Right lobe of liver (tissue), 4 donors: ENCODE results near the gene GLOD5.

Experiments
- POLR2A ChIP-seq: fragments of 450-650 bp; IDR thresholded peaks from one replicate; pipeline ENCODE4 v1.6.1; 2017; ENCODE audit warnings: antibody characterized with exemption, mild to moderate bottlenecking
- TF ChIP-seq, protein P1 (sequence below), 4 donors: fragments of 200-600 bp in 3 of 4; fragments of 450-650 bp in 1 of 4; IDR thresholded peaks; one replicate each; pipeline versions ENCODE4 v1.5.1 to v1.8.0; 2016 to 2022; ENCODE audit warnings: antibody characterized with exemption in 4 of 4, mild to moderate bottlenecking in 2 of 4
- donor health status: DM: no; HTN: no; CAD: no.
- donor health status: DM: no; HTN: no; CAD: no.
- donor health status: DM: no; HTN: yes; CAD: no.

DNA sequence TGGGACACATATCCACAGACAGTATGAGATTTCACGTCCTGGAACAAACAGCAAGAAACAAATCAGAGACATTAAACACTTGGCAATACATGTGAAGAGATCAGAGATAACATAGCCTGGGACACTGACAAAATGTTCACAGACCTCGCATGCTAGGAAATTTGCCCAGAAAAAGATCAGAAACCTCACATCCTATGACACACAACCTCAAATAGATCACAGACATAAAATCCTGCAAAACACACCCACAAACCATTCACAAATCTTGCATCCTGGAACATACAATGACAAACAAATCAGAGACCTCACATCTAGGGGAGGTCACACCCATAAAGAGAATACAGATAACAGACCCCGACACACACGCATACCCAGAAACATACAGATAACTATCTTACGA lies 47.0 kb upstream of the GLOD5 start:
- TF ChIP-seq, protein P1, sequence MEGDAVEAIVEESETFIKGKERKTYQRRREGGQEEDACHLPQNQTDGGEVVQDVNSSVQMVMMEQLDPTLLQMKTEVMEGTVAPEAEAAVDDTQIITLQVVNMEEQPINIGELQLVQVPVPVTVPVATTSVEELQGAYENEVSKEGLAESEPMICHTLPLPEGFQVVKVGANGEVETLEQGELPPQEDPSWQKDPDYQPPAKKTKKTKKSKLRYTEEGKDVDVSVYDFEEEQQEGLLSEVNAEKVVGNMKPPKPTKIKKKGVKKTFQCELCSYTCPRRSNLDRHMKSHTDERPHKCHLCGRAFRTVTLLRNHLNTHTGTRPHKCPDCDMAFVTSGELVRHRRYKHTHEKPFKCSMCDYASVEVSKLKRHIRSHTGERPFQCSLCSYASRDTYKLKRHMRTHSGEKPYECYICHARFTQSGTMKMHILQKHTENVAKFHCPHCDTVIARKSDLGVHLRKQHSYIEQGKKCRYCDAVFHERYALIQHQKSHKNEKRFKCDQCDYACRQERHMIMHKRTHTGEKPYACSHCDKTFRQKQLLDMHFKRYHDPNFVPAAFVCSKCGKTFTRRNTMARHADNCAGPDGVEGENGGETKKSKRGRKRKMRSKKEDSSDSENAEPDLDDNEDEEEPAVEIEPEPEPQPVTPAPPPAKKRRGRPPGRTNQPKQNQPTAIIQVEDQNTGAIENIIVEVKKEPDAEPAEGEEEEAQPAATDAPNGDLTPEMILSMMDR (IDR thresholded peaks at IDR 0.05), result no peak
- no peak for TF ChIP-seq POLR2A
